ENCODE measurements around the gene GPR180. TPM values are rescaled to one million over a fixed set of nuclear protein-coding genes. Genes with fewer than 3 reads are reported as not detected.

The GPR180 gene
- total RNA-seq, 1 donor from 2014 or later = 11.7 TPM

GRCh38 chr13:94657167-94657566 is 55.5 kb downstream of the GPR180 start:
- peaks cover 11% of the 10 kb centered on the region for H3K4me1 Mint-ChIP-seq (ENCODE audit: low read depth)
- no peak for DNase-seq (ENCODE audit: low spot score)
- peaks cover 10% of the 10 kb centered on the region for H3K9me3 Mint-ChIP-seq (ENCODE audit: low read depth)
- peaks cover 12% of the 10 kb centered on the region for H3K27me3 Mint-ChIP-seq (ENCODE audit: low read depth)
- H3K4me3 Mint-ChIP-seq (ENCODE audit: unreplicated experiment) = no peak overlapping the region
- H3K36me3 Mint-ChIP-seq (ENCODE audit: low read depth) = peaks cover 4% of the 10 kb centered on the region
- no peak overlapping the region for H3K27ac Mint-ChIP-seq (ENCODE audit: unreplicated experiment)
- no peak for TF ChIP-seq CTCF (IDR thresholded peaks at IDR 0.05)

- H3K27ac Mint-ChIP-seq (ENCODE audit: unreplicated experiment) = no peak overlapping the region
- peak; percentile 13 for TF ChIP-seq CTCF (IDR thresholded peaks at IDR 0.05)
- no peak overlapping the region for H3K4me3 Mint-ChIP-seq (ENCODE audit: unreplicated experiment)
These were observed 57.4 kb downstream of the GPR180 start for GRCh38 chr13:94658926-94659597.

GRCh38 chr13:94659598-94659946 is 57.9 kb downstream of the GPR180 start:
- DNase-seq (ENCODE audit: low spot score) = no peak
- Mint-ChIP-seq H3K36me3 (ENCODE audit: low read depth) (peaks cover 4% of the 10 kb centered on the region), H3K4me3 (ENCODE audit: unreplicated experiment) (no peak overlapping the region), H3K9me3 (ENCODE audit: low read depth) (peaks cover 10% of the 10 kb centered on the region), H3K27me3 (ENCODE audit: low read depth) (peaks cover 29% of the 10 kb centered on the region), H3K27ac (ENCODE audit: unreplicated experiment) (no peak overlapping the region), H3K4me1 (ENCODE audit: low read depth) (peaks cover 11% of the 10 kb centered on the region)
- no peak for TF ChIP-seq CTCF (IDR thresholded peaks at IDR 0.05)

More at GRCh38 chr13:94658926-94659597, 57.4 kb downstream of the GPR180 start:
- Mint-ChIP-seq H3K27me3 (ENCODE audit: low read depth) (peaks cover 29% of the 10 kb centered on the region), H3K9me3 (ENCODE audit: low read depth) (peaks cover 10% of the 10 kb centered on the region), H3K36me3 (ENCODE audit: low read depth) (peaks cover 4% of the 10 kb centered on the region), H3K4me1 (ENCODE audit: low read depth) (peaks cover 11% of the 10 kb centered on the region)
- no peak for DNase-seq (ENCODE audit: low spot score)

- Mint-ChIP-seq H3K27ac (ENCODE audit: unreplicated experiment) (no peak overlapping the region), H3K36me3 (ENCODE audit: low read depth) (peaks cover 2% of the 10 kb centered on the region), H3K4me1 (ENCODE audit: low read depth) (peaks cover 11% of the 10 kb centered on the region), H3K27me3 (ENCODE audit: low read depth) (peaks cover 29% of the 10 kb centered on the region), H3K9me3 (ENCODE audit: low read depth) (peaks cover 8% of the 10 kb centered on the region), H3K4me3 (ENCODE audit: unreplicated experiment) (no peak overlapping the region)
- peak; percentile 71 for TF ChIP-seq CTCF (IDR thresholded peaks at IDR 0.05)
- no peak for DNase-seq (ENCODE audit: low spot score)
These were observed 59.2 kb downstream of the GPR180 start for GRCh38 chr13:94660695-94661326.

GRCh38 chr13:94661406-94661805 is 59.7 kb downstream of the GPR180 start:
- TF ChIP-seq CTCF (IDR thresholded peaks at IDR 0.05) = no peak
- DNase-seq (ENCODE audit: low spot score) = no peak
- no peak overlapping the region for H3K4me3 Mint-ChIP-seq (ENCODE audit: unreplicated experiment)
- peaks cover 5% of the 10 kb centered on the region for H3K9me3 Mint-ChIP-seq (ENCODE audit: low read depth)
- H3K27me3 Mint-ChIP-seq (ENCODE audit: low read depth) = peaks cover 29% of the 10 kb centered on the region
- H3K4me1 Mint-ChIP-seq (ENCODE audit: low read depth) = peaks cover 7% of the 10 kb centered on the region
- H3K27ac Mint-ChIP-seq (ENCODE audit: unreplicated experiment) = no peak overlapping the region
- no peaks in the 10 kb centered on the region for H3K36me3 Mint-ChIP-seq (ENCODE audit: low read depth)

Data from chondrocyte (in vitro differentiated cells).